H9 (cell line): ENCODE measurements around the gene CYP19A1. TPM values are rescaled to one million over a fixed set of nuclear protein-coding genes. Genes with fewer than 3 reads are reported as not detected.

Experiments
- DNase-seq: peaks from one replicate; pipeline ENCODE4 v3.0.0-alpha.2; 2017
- H2AFZ ChIP-seq: one replicate; pipeline ENCODE4 v1.6.1; 2013; ENCODE audit warnings: mild to moderate bottlenecking, low read length, control low read depth, moderate library complexity
- H2AK5ac ChIP-seq: 2 replicates; pipeline ENCODE4 v1.6.1; 2013; ENCODE audit warnings: low read length, control low read depth, mixed read lengths; ENCODE audit not compliant: insufficient read length
- H2BK120ac ChIP-seq: one replicate; pipeline ENCODE4 v1.6.1; 2013; ENCODE audit warnings: low read depth, mild to moderate bottlenecking, low read length, control low read depth, inconsistent platforms; ENCODE audit not compliant: poor library complexity, severe bottlenecking
- H2BK12ac ChIP-seq: 2 replicates; pipeline ENCODE4 v1.6.1; 2013; ENCODE audit warnings: low read length, control low read depth, mixed read lengths, low read depth; ENCODE audit not compliant: insufficient read length
- H2BK15ac ChIP-seq: 2 replicates; pipeline ENCODE4 v1.6.1; 2013; ENCODE audit warnings: low read depth, low read length, control low read depth
- H2BK20ac ChIP-seq: one replicate; pipeline ENCODE4 v1.6.1; 2013; ENCODE audit warnings: low read depth, mild to moderate bottlenecking, low read length, control low read depth, inconsistent platforms; ENCODE audit not compliant: poor library complexity, severe bottlenecking
- H2BK5ac ChIP-seq: 2 replicates; pipeline ENCODE4 v1.6.1; 2013; ENCODE audit warnings: low read length, control low read depth, mixed read lengths; ENCODE audit not compliant: insufficient read length
- H3K14ac ChIP-seq: 2 replicates; pipeline ENCODE4 v1.6.1; 2013; ENCODE audit warnings: low read length, control low read depth; ENCODE audit not compliant: insufficient read depth
- H3K18ac ChIP-seq: 2 replicates; pipeline ENCODE4 v1.6.1; 2013; ENCODE audit warnings: low read depth, mild to moderate bottlenecking, mixed read lengths, low read length, control low read depth; ENCODE audit not compliant: insufficient read length
- H3K23ac ChIP-seq: 2 replicates; pipeline ENCODE4 v1.6.1; 2013; ENCODE audit warnings: low read length, control low read depth, mixed read lengths, low read depth; ENCODE audit not compliant: insufficient read length
- H3K23me2 ChIP-seq: 2 replicates; pipeline ENCODE4 v1.6.1; 2013; ENCODE audit warnings: low read depth, mild to moderate bottlenecking, mixed read lengths, low read length, control low read depth; ENCODE audit not compliant: insufficient read length, poor library complexity, severe bottlenecking
- H3K27ac ChIP-seq: 2 replicates; pipeline ENCODE4 v1.5.1; 2013; ENCODE audit warnings: low read length, control low read depth, mixed read lengths, low read depth; ENCODE audit not compliant: insufficient read length
- H3K27me3 ChIP-seq: 2 replicates; pipeline ENCODE4 v1.6.1; 2013; ENCODE audit warnings: low read length, control low read depth, inconsistent platforms; ENCODE audit not compliant: insufficient read depth
- H3K4ac ChIP-seq: 2 replicates; pipeline ENCODE4 v1.6.1; 2013; ENCODE audit warnings: low read depth, mild to moderate bottlenecking, control low read depth, inconsistent platforms, low read length, moderate library complexity
- H3K4me1 ChIP-seq: 2 replicates; pipeline ENCODE4 v1.6.1; 2013; ENCODE audit warnings: low read length, control low read depth, inconsistent platforms; ENCODE audit not compliant: insufficient read depth
- H3K4me2 ChIP-seq: 2 replicates; pipeline ENCODE4 v1.6.1; 2013; ENCODE audit warnings: low read length, control low read depth, mixed read lengths; ENCODE audit not compliant: insufficient read length, insufficient read depth
- H3K56ac ChIP-seq: 2 replicates; pipeline ENCODE4 v1.6.1; 2013; ENCODE audit warnings: low read depth, mild to moderate bottlenecking, mixed read lengths, low read length, control low read depth; ENCODE audit not compliant: insufficient read length
- H3K79me1 ChIP-seq: 2 replicates; pipeline ENCODE4 v1.6.1; 2013; ENCODE audit warnings: low read depth, mild to moderate bottlenecking, moderate library complexity, low read length, control low read depth, inconsistent platforms; ENCODE audit not compliant: insufficient read depth, poor library complexity, severe bottlenecking
- H3K79me2 ChIP-seq: 2 replicates; pipeline ENCODE4 v1.6.1; 2013; ENCODE audit warnings: low read length, control low read depth, inconsistent platforms; ENCODE audit not compliant: insufficient read depth
- H3K9ac ChIP-seq: 2 replicates; pipeline ENCODE4 v1.6.1; 2013; ENCODE audit warnings: low read length, control low read depth, mixed read lengths; ENCODE audit not compliant: insufficient read length; ENCODE audit errors: extremely low read depth
- H3K9me3 ChIP-seq: one replicate; pipeline ENCODE4 v1.6.1; 2013; ENCODE audit warnings: low read depth, low read length, inconsistent platforms; ENCODE audit not compliant: control insufficient read depth
- H3T11ph ChIP-seq: one replicate; pipeline ENCODE4 v1.6.1; 2013; ENCODE audit warnings: mild to moderate bottlenecking, low read length, control low read depth, inconsistent platforms
- H4K20me1 ChIP-seq: one replicate; pipeline ENCODE4 v1.6.1; 2013; ENCODE audit not compliant: control insufficient read depth, insufficient read length, insufficient read depth
- H4K5ac ChIP-seq: 2 replicates; pipeline ENCODE4 v1.6.1; 2013; ENCODE audit warnings: low read depth, mild to moderate bottlenecking, mixed read lengths, low read length, control low read depth; ENCODE audit not compliant: insufficient read length
- H4K8ac ChIP-seq: replicated peaks from 2 replicates; pipeline ENCODE4 v1.6.1; 2013; ENCODE audit warnings: low read length, control low read depth, mixed read lengths, low read depth; ENCODE audit not compliant: insufficient read length
- H4K91ac ChIP-seq: 2 replicates; pipeline ENCODE4 v1.6.1; 2013; ENCODE audit warnings: low read depth, mild to moderate bottlenecking, moderate library complexity, mixed read lengths, low read length, control low read depth; ENCODE audit not compliant: insufficient read length
- H3K27ac Mint-ChIP-seq, 3 experiments: 2 replicates in 2 of 3; 3 replicates in 1 of 3; pipeline ENCODE4 v1.8.0; 2020 to 2021; ENCODE audit warnings: mixed read lengths in 3 of 3, mild to moderate bottlenecking in 1 of 3, moderate library complexity in 1 of 3
- H3K27me3 Mint-ChIP-seq: 2 replicates; pipeline ENCODE4 v1.8.0; 2021; ENCODE audit warnings: low read depth, mild to moderate bottlenecking, moderate library complexity, mixed read lengths
- H3K36me3 Mint-ChIP-seq, 3 experiments: 2 replicates in 2 of 3; 3 replicates in 1 of 3; pipeline ENCODE4 v1.8.0; 2020 to 2021; ENCODE audit warnings: low read depth in 3 of 3, mixed read lengths in 3 of 3; ENCODE audit not compliant: insufficient read depth in 1 of 3
- H3K4me1 Mint-ChIP-seq, 2 experiments: 2 replicates each; pipeline ENCODE4 v1.8.0; 2020; ENCODE audit warnings: mixed read lengths in 2 of 2
- H3K4me3 Mint-ChIP-seq, 2 experiments: 2 replicates in 1 of 2; 3 replicates in 1 of 2; pipeline ENCODE4 v1.8.0; 2020 to 2021; ENCODE audit warnings: mild to moderate bottlenecking in 2 of 2, mixed read lengths in 2 of 2, moderate library complexity in 1 of 2
- H3K9me3 Mint-ChIP-seq, 2 experiments: 2 replicates in 1 of 2; 3 replicates in 1 of 2; pipeline ENCODE4 v1.8.0; 2020; ENCODE audit warnings: mild to moderate bottlenecking in 2 of 2, mixed read lengths in 2 of 2, moderate library complexity in 1 of 2
- whole genome bisulfite sequencing: extraction: QIAGEN DNeasy Blood & Tissue Kit; methylation state at CpG from one replicate; pipeline ENCODE4 v1.1.7; 2013; ENCODE audit warnings: missing lambda C conversion rate, low lambda C conversion rate, mixed read lengths; ENCODE audit not compliant: insufficient read length; ENCODE audit errors: extremely low coverage; 5-methylcytosine and 5-hydroxymethylcytosine counted together
- total RNA-seq: library from RNA; stranded (reverse); gene quantifications from 2 replicates; pipeline ENCODE4 v1.2.1, GENCODE V29; 2021
- TF ChIP-seq, protein P1 (sequence below): fragments of 200-600 bp; sonication (generic); conservative IDR thresholded peaks from 3 replicates; pipeline ENCODE4 v1.8.0; 2021; ENCODE audit warnings: antibody characterized with exemption, mild to moderate bottlenecking

Gene CYP19A1
- total RNA-seq, 1 experiment from 2014 or later: not detected

- no peak overlapping the region for H4K5ac ChIP-seq
- Mint-ChIP-seq H3K4me3 (no peak overlapping the region), H3K4me1 (peaks cover 5% of the 10 kb centered on the region in 2 experiments; a peak in 3 of 4 replicates), H3K9me3 (no peaks in the 10 kb centered on the region), H3K36me3 (no peaks in the 10 kb centered on the region), H3K27me3 (peaks cover 18% of the 10 kb centered on the region), H3K27ac (no peak overlapping the region)
- no peak overlapping the region for H2AFZ ChIP-seq
- H3K18ac ChIP-seq: no peak overlapping the region
- no peak overlapping the region for H3K4ac ChIP-seq
- H3K9ac ChIP-seq: no peak overlapping the region
- H2BK20ac ChIP-seq: no peak overlapping the region
- H3K23ac ChIP-seq: no peak overlapping the region
- no peak overlapping the region for H3K27ac ChIP-seq
- no peaks in the 10 kb centered on the region for H3K9me3 ChIP-seq
- H3K14ac ChIP-seq: no peak overlapping the region
- H4K8ac ChIP-seq: no peak overlapping the region
- H3K4me1 ChIP-seq: no peaks in the 10 kb centered on the region
- no peak overlapping the region for H2BK15ac ChIP-seq
- H3K79me1 ChIP-seq: no peaks in the 10 kb centered on the region
- no peak overlapping the region for H4K91ac ChIP-seq
- no peaks in the 10 kb centered on the region for H3K27me3 ChIP-seq
- no peaks in the 10 kb centered on the region for H4K20me1 ChIP-seq
- no CpG with 5 or more reads among the region's 1 CpG for WGBS
- no peak overlapping the region for H2BK5ac ChIP-seq
- H3T11ph ChIP-seq: no peak overlapping the region
- no peaks in the 10 kb centered on the region for H3K79me2 ChIP-seq
- TF ChIP-seq, protein P1, sequence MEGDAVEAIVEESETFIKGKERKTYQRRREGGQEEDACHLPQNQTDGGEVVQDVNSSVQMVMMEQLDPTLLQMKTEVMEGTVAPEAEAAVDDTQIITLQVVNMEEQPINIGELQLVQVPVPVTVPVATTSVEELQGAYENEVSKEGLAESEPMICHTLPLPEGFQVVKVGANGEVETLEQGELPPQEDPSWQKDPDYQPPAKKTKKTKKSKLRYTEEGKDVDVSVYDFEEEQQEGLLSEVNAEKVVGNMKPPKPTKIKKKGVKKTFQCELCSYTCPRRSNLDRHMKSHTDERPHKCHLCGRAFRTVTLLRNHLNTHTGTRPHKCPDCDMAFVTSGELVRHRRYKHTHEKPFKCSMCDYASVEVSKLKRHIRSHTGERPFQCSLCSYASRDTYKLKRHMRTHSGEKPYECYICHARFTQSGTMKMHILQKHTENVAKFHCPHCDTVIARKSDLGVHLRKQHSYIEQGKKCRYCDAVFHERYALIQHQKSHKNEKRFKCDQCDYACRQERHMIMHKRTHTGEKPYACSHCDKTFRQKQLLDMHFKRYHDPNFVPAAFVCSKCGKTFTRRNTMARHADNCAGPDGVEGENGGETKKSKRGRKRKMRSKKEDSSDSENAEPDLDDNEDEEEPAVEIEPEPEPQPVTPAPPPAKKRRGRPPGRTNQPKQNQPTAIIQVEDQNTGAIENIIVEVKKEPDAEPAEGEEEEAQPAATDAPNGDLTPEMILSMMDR: no peak
- H3K4me2 ChIP-seq: no peak overlapping the region
- H2BK12ac ChIP-seq: no peak overlapping the region
- H3K56ac ChIP-seq: no peak overlapping the region
- no peak overlapping the region for H2BK120ac ChIP-seq
- DNase-seq: no peak
- H2AK5ac ChIP-seq: no peak overlapping the region
- H3K23me2 ChIP-seq: no peaks in the 10 kb centered on the region
These were observed 16.7 kb upstream of the CYP19A1 start for GRCh38 chr15:51355096-51355495.
